Activated T-cell treated with anti-CD3 and anti-CD28 coated beads, Interleukin-2, amount 50 U/mL, for 4 hours (primary cell): ENCODE results near the gene ADAMTS16. TPM values are rescaled to one million over a fixed set of nuclear protein-coding genes. Genes with fewer than 3 reads are reported as not detected.

ENCODE experiments used
- ATAC-seq, 2 donors: fragments of 200-7000 bp; cut with Tn5 transposase; one replicate each; pipeline ENCODE4 v1.10.0; 2021
- DNase-seq: peaks from one replicate; pipeline ENCODE4 v3.0.0-alpha.2; 2020
- H3K27me3 Mint-ChIP-seq: one replicate; pipeline ENCODE4 v1.8.0; 2021; ENCODE audit warnings: low read depth, mixed read lengths
- H3K36me3 Mint-ChIP-seq: one replicate; pipeline ENCODE4 v1.8.0; 2022; ENCODE audit warnings: mixed read lengths; ENCODE audit not compliant: insufficient read depth
- H3K4me1 Mint-ChIP-seq: one replicate; pipeline ENCODE4 v1.8.0; 2021; ENCODE audit warnings: low read depth, mixed read lengths
- H3K4me3 Mint-ChIP-seq: one replicate; pipeline ENCODE4 v1.8.0; 2021; ENCODE audit warnings: mild to moderate bottlenecking, moderate library complexity, mixed read lengths
- H3K9me3 Mint-ChIP-seq: one replicate; pipeline ENCODE4 v1.8.0; 2021; ENCODE audit warnings: mixed read lengths
- total RNA-seq, 3 donors: library from RNA; stranded (reverse); gene quantifications; one replicate each; pipeline ENCODE4 v1.2.1, GENCODE V29; 2021

The ADAMTS16 gene
- total RNA-seq, 3 donors from 2014 or later: 0.03 TPM; not detected in 2

DNA sequence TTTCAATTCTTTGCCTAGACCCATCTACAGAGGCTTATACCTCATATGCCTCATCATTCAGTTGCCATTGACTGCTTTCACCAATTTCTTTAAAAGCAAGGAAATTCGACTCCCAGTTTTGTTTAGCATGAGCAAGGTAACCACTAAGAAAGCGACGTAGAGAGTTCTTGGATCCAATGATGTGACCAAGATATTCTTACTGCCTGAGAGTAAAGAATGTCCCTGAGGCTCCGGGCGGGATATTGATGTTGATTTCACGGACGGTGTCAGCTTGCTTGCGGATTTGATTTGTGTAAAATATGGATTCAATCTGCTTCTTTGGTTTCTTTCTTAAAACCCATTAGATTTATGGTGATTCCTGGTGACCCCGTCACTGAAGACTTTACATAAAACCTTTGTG, 147.3 kb downstream of the ADAMTS16 start:
- Mint-ChIP-seq H3K36me3 (no peaks in the 10 kb centered on the region), H3K9me3 (peaks cover 10% of the 10 kb centered on the region), H3K4me1 (no peaks in the 10 kb centered on the region), H3K27me3 (no peaks in the 10 kb centered on the region), H3K4me3 (no peak overlapping the region)
- DNase-seq: no peak
- ATAC-seq: no peak

DNA sequence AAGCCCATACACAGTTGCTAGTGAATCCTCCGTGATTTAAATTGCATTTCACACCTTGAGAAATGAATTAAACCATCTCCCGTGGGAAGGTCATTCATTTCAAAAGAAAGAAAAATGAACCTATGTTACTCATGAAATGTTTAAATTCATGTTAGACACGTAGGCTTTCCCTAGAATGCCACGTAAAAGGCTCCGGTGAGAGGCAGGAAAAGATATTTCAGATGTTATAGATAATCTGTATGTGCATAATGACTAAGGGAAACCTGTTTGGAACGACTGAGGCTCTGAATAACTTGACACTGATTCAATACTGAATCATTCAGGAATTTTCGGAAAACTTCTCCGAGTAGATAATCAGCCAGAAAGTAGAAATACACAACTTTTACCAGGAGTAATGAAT, 148.1 kb downstream of the ADAMTS16 start:
- no peaks in the 10 kb centered on the region for H3K4me1 Mint-ChIP-seq
- H3K36me3 Mint-ChIP-seq: no peaks in the 10 kb centered on the region
- no peak overlapping the region for H3K4me3 Mint-ChIP-seq
- H3K27me3 Mint-ChIP-seq: no peaks in the 10 kb centered on the region
- H3K9me3 Mint-ChIP-seq: peaks cover 7% of the 10 kb centered on the region
- no peak for ATAC-seq
- no peak for DNase-seq

DNA sequence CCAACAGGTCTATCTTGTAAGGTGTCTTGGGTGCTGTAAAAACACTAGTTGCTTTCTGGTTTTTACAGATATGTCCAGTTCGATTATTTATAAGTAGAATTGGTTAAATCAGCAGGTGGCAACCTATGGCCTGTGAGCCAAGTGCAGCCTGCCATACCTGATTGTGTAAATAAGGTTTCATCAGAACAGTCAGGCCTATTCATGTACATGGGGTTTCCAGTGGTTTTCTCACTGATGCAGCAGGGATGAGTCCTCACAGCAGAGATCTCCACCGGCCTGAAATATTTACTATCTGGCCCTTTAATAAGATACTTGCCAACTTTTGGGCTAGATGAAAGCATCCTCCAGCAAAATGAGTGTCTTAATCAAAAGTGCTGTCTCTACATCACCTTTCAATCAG, 149.4 kb downstream of the ADAMTS16 start:
- Mint-ChIP-seq H3K36me3 (no peaks in the 10 kb centered on the region), H3K4me1 (no peaks in the 10 kb centered on the region), H3K9me3 (peaks cover 5% of the 10 kb centered on the region), H3K27me3 (no peaks in the 10 kb centered on the region), H3K4me3 (no peak overlapping the region)
- ATAC-seq (no peak), DNase-seq (no peak)

DNA sequence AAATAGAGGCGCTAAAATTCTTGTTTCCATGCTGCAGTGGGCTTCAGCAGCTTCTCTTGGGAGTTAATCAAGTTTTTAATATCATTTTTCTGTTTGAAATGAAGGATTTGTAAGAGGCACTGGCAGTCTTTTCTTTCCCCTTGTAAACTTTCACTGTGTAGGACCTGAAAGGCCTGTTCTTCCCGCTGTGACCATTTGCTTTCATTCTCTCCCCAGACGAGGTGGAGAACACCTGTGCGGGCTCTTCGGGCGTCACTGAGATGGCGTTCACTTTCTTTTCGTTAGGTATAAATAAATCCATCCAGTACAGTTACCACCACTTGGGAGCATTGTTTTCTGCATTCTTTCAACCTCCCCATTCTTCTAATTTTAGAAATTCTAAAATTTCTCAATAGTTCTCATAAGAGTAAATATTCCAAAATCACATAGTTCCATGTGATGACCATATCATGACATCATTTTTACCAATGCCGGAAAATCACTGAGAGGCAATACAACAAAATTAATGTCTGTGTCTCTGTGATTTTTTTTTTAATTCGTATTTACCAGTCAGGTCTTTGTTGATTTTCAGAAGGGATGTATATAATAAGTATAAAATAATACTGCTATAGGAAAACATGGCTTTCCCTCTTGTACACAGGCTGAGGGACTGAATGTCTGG, 150.7 kb downstream of the ADAMTS16 start:
- H3K4me3 Mint-ChIP-seq: no peak overlapping the region
- no peaks in the 10 kb centered on the region for H3K4me1 Mint-ChIP-seq
- peaks cover 4% of the 10 kb centered on the region for H3K9me3 Mint-ChIP-seq
- no peak for ATAC-seq
- no peaks in the 10 kb centered on the region for H3K27me3 Mint-ChIP-seq
- H3K36me3 Mint-ChIP-seq: no peaks in the 10 kb centered on the region
- DNase-seq: no peak

DNA sequence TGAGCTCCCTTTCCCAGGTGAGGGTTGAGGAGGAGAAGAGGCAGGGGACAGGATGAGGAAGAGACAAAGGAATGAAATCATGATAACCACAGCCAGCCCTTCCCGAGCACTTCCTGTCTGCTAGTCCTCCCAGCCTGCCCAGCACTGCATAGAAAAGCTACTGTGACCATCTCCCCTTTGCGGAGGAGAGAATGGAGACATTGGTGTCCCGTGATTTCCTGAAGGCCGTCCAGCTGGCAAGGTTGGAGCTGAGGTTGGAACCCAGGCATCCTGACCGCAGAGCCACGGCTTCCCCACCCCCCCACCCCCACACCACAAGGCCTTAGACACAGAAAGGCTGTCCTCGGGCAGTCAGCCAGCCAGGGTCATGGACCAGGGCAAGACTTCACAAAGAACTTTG, 151.2 kb downstream of the ADAMTS16 start:
- no peaks in the 10 kb centered on the region for H3K4me1 Mint-ChIP-seq
- no peaks in the 10 kb centered on the region for H3K36me3 Mint-ChIP-seq
- H3K9me3 Mint-ChIP-seq: no peaks in the 10 kb centered on the region
- H3K4me3 Mint-ChIP-seq: no peak overlapping the region
- no peaks in the 10 kb centered on the region for H3K27me3 Mint-ChIP-seq
- no peak for ATAC-seq
- DNase-seq: no peak

DNA sequence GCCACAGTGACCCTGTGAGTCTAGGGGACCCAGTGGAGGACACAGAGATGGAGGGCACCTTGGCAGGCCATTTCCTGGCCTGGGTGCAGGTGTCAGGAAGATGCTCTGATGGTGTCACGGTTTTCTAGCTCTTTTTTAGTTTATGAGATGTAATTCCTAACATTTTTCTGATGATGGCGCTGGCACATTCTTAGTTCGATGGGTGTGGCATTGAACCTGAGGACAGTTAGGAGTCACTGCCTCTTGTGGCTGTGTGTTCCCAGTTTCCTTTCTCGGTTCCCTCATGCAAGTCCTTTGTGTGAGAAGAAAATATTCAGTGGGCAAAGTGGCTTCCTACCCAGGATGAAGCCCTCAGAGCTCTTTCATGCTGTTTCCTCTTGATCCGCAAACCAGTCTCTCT, 152.9 kb downstream of the ADAMTS16 start:
- Mint-ChIP-seq H3K4me1 (no peaks in the 10 kb centered on the region), H3K27me3 (no peaks in the 10 kb centered on the region), H3K4me3 (no peak overlapping the region), H3K36me3 (no peaks in the 10 kb centered on the region), H3K9me3 (peaks cover 3% of the 10 kb centered on the region)
- DNase-seq (no peak), ATAC-seq (no peak)

DNA sequence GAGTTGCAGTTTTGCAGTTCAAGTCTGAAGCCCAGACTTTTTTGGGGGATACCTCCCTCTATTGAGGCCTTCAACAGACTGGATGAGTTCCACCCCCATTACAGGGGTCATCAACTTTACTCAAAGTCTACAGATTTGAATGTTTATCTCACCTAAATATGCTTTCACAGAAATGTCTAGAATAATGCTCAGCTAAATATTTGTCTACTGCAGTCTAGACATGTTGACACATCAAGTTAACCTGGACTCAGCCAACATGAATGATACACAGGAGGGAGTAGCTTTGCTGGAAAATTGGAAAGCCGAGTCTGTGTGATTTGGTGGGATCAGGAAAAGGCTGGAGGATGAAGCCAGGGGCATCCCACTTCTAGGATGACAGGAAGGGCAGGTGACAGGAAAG, 154.3 kb downstream of the ADAMTS16 start:
- Mint-ChIP-seq H3K4me3 (no peak overlapping the region), H3K36me3 (no peaks in the 10 kb centered on the region), H3K4me1 (no peaks in the 10 kb centered on the region), H3K27me3 (no peaks in the 10 kb centered on the region), H3K9me3 (peaks cover 5% of the 10 kb centered on the region)
- no peak for DNase-seq
- ATAC-seq: no peak

DNA sequence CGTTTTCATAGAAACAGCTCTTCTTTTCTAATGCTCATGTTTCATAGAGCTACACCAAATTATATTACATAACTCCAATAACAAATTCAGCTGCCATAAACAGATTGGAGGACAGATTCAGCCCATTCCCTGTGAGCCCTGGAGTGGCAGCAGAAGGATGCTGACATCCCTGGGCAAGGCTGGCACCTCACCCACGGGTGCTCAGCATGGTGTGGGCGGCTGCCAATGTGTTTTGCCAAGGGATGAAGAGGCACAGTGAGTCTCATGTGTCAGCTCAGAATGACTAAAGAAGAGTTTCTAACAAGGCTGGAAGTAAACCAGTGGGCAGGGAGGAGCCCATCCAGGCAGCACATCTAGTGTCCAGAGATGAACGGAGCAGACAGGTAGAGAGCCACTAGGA, 155.2 kb downstream of the ADAMTS16 start:
- peaks cover 9% of the 10 kb centered on the region for H3K9me3 Mint-ChIP-seq
- no peak for DNase-seq
- no peaks in the 10 kb centered on the region for H3K36me3 Mint-ChIP-seq
- ATAC-seq: no peak
- H3K4me3 Mint-ChIP-seq: no peak overlapping the region
- H3K27me3 Mint-ChIP-seq: no peaks in the 10 kb centered on the region
- no peaks in the 10 kb centered on the region for H3K4me1 Mint-ChIP-seq

DNA sequence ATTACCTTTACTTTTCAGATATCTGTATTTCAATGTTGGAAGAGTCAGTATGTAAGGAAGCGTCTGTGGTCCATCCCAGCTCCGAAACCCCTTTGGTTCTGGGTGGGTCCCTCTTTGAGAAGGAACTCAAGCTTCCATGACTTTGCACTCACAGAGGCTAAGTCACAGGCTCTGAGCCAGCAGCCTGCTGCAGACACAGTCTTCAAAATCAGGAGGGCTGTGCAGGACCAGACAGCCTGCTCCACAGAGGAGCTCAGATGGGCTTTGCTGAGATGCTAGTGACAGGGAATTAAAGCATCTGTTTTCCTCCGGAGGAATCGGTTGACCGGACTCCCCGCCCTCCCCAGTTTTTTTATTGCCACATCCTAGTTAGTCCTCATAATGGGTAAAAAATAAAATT, 155.9 kb downstream of the ADAMTS16 start:
- Mint-ChIP-seq H3K4me3 (no peak overlapping the region), H3K36me3 (no peaks in the 10 kb centered on the region), H3K4me1 (no peaks in the 10 kb centered on the region), H3K27me3 (no peaks in the 10 kb centered on the region), H3K9me3 (peaks cover 10% of the 10 kb centered on the region)
- no peak for ATAC-seq
- DNase-seq: no peak

DNA sequence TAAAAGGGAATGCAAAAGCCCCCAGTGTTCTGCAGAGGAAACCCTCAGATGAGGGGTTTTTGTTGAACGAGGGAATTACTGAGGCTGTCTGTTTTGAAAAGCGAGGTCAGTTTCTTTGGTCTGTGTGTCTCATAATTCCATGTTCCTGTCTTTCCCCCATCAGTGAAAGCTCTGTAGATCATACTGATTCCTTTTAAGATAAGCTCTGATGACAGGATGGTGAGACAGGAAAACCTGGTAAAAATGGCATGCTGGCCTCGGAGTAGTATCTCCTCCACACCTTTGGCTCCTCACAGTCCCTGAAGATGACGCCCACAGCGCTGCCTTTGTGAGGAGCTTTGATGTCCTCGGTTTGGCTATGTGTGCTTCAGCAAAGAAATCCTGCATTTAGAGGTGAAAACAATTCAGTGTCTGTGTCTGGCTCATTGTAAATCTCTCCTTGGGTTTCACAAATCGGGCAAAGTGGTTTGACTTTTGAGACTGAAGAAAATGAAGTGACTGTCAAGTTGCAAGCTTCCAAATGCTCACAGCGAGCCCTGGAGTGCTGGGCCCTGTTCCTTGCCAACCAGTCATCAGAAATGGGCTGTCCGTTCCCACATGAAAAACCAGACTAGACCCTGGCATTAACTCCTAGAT, 157.4 kb downstream of the ADAMTS16 start:
- no peak for DNase-seq
- H3K36me3 Mint-ChIP-seq: no peaks in the 10 kb centered on the region
- no peaks in the 10 kb centered on the region for H3K4me1 Mint-ChIP-seq
- ATAC-seq: no peak
- H3K27me3 Mint-ChIP-seq: no peaks in the 10 kb centered on the region
- no peak overlapping the region for H3K4me3 Mint-ChIP-seq
- peaks cover 21% of the 10 kb centered on the region for H3K9me3 Mint-ChIP-seq

DNA sequence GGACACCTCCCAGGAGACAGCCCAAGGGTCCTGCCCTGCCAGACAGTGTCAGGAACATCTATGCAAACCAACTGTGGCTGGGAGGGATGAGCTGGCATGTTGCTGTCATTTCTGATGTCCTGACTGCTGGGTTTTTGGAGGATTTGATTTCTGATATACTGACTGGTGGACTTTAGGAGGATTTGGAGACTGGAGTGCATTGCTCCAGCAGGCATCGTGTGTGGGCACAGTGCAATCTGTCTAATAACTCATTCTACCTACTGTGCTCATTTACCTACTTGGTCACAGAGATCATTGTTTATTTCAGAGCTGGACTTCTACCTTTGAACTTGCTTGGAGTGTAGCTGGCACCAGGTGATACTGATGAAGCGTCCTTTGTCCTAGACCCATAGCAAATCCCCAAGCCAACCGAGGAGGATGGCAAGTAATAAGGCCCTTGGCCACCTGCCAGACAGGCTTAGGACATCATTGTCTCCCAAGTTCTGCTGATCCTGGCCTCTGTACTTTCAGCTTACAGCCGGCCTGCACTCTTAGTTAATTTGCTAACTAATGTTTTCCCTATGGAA, 158.0 kb downstream of the ADAMTS16 start:
- Mint-ChIP-seq H3K36me3 (no peaks in the 10 kb centered on the region), H3K4me1 (no peaks in the 10 kb centered on the region), H3K27me3 (no peaks in the 10 kb centered on the region), H3K9me3 (peaks cover 22% of the 10 kb centered on the region), H3K4me3 (no peak overlapping the region)
- no peak for ATAC-seq
- no peak for DNase-seq

DNA sequence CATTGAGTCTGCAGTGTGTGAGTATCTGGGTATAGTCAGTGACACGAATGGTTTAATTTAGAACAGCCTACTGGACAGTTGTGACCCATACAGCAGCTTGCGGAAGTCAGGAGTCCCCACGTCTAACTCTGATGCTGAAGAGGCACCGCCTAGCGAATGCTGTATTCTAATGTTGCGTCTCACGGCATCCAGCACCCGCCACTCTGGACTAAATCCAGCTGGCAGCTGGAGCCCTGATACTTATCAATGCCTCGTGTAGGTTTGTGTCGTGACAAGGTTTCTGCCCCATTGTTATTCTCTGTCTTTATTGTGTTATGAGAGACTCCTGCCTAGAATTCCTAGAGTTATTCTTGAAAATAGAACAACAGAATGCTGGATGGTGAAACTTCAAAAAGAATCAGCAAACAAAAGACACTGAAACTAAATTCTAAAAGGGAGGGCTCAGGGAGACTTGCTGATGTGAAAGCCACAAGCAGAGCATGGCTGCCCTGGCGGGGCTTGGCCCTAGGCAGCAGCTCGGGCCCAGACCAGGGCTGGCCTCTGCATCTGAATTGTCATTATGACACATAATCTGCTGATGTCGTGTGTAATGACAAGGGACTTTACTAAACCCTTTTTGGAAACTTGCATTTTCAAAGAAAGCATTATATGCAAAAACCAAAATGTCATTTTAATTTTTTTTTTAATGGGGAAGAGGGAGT, 158.9 kb downstream of the ADAMTS16 start:
- Mint-ChIP-seq H3K4me3 (no peak overlapping the region), H3K4me1 (no peaks in the 10 kb centered on the region), H3K36me3 (no peaks in the 10 kb centered on the region), H3K9me3 (peaks cover 26% of the 10 kb centered on the region), H3K27me3 (no peaks in the 10 kb centered on the region)
- DNase-seq (no peak), ATAC-seq (no peak)

DNA sequence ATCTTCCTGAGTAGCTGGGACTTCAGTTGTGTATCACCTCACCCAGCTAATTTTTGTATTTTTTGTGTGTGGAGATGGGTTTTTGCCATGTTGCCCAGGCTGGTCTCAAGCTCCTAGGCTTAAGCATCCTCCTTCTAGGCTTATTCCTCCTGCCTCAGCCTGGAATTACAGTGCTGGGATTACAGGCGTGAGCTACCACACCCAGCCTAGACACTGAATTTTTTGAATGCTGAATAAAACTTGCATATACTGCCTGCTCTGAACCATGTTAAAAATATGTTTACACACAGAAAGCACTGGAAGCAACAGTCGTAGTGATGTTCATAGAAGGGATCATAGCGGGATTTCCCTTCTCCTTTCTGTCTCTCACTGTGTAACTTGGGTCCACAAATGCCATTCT, 161.0 kb downstream of the ADAMTS16 start:
- no peak for ATAC-seq
- no peak overlapping the region for H3K4me3 Mint-ChIP-seq
- DNase-seq: no peak
- no peaks in the 10 kb centered on the region for H3K36me3 Mint-ChIP-seq
- no peaks in the 10 kb centered on the region for H3K4me1 Mint-ChIP-seq
- no peaks in the 10 kb centered on the region for H3K27me3 Mint-ChIP-seq
- peaks cover 26% of the 10 kb centered on the region for H3K9me3 Mint-ChIP-seq

DNA sequence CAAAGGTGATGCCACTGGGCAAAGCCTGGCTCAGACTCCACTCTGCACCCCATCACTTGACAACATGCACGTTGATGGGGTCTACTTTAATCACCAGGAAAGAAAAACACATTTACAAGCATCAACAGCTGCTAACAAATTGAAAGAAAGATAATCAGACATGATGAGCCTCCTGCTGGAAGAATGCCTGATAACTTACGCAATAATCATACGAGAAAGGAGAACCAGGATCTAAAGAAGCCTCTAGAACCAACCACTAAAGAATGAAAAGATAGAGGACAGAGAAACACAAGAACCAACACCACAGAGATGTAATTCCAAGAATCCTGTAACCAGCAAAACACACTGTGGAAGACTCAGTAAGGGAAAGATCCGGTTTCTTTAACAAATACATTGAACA, 162.1 kb downstream of the ADAMTS16 start:
- Mint-ChIP-seq H3K4me1 (no peaks in the 10 kb centered on the region), H3K36me3 (no peaks in the 10 kb centered on the region), H3K9me3 (peaks cover 26% of the 10 kb centered on the region), H3K27me3 (no peaks in the 10 kb centered on the region), H3K4me3 (no peak overlapping the region)
- ATAC-seq (no peak), DNase-seq (no peak)

DNA sequence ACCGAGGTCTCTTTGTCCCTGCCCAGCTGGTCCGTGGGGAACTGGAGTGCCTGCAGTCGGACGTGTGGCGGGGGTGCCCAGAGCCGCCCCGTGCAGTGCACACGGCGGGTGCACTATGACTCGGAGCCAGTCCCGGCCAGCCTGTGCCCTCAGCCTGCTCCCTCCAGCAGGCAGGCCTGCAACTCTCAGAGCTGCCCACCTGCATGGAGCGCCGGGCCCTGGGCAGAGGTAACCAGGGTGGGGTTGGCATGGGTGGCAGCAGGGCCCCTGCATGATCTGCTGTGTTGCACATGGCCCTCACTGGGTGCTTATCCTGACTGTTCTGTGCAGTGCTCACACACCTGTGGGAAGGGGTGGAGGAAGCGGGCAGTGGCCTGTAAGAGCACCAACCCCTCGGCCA, 163.1 kb downstream of the ADAMTS16 start:
- no peaks in the 10 kb centered on the region for H3K27me3 Mint-ChIP-seq
- H3K4me1 Mint-ChIP-seq: no peaks in the 10 kb centered on the region

More for the DNA sequence above, 163.1 kb downstream of the ADAMTS16 start:
- Mint-ChIP-seq H3K4me3 (no peak overlapping the region), H3K9me3 (peaks cover 22% of the 10 kb centered on the region), H3K36me3 (no peaks in the 10 kb centered on the region)
- DNase-seq (no peak), ATAC-seq (no peak)
